HFFc6 (cell line): Measurements from ENCODE around the gene ITGA11. TPM values are rescaled to one million over a fixed set of nuclear protein-coding genes. Genes with fewer than 3 reads are reported as not detected.

ENCODE experiments used
- DNase-seq: peaks from one replicate; pipeline ENCODE4 v3.0.0-alpha.2; 2018
- H3K27ac Mint-ChIP-seq: 2 replicates; pipeline ENCODE4 v1.8.0; 2020; ENCODE audit warnings: mild to moderate bottlenecking, mixed read lengths
- H3K27me3 Mint-ChIP-seq: 2 replicates; pipeline ENCODE4 v1.8.0; 2021; ENCODE audit warnings: mild to moderate bottlenecking, moderate library complexity, mixed read lengths; ENCODE audit not compliant: insufficient read depth
- H3K36me3 Mint-ChIP-seq: 2 replicates; pipeline ENCODE4 v1.8.0; 2021; ENCODE audit warnings: low read depth, mixed read lengths
- H3K4me1 Mint-ChIP-seq: 2 replicates; pipeline ENCODE4 v1.8.0; 2020; ENCODE audit warnings: low read depth, mixed read lengths
- H3K4me3 Mint-ChIP-seq: 2 replicates; pipeline ENCODE4 v1.8.0; 2020; ENCODE audit warnings: mild to moderate bottlenecking, moderate library complexity, mixed read lengths
- H3K9me3 Mint-ChIP-seq: 2 replicates; pipeline ENCODE4 v1.8.0; 2020; ENCODE audit warnings: mild to moderate bottlenecking, mixed read lengths
- CTCF ChIP-seq: fragments of 200-600 bp; sonication (generic); IDR thresholded peaks from 2 replicates; pipeline ENCODE4 v1.5.0; 2021; ENCODE audit warnings: antibody characterized with exemption, mild to moderate bottlenecking
- total RNA-seq, 6 experiments: library from RNA; stranded (reverse); fragmentation: NEBNext Ultra II Directional; extraction: Animal tissue kit (Norgen Biotek cat#: 25700); gene quantifications; 2 replicates in 1 of 6; 3 replicates in 5 of 6; pipeline ENCODE4 v1.2.3, GENCODE V29; 2021

The ITGA11 gene
- total RNA-seq, 6 experiments from 2014 or later = 1.2 to 2.1 (median 1.4) TPM

- Mint-ChIP-seq H3K4me3 (no peak overlapping the region), H3K27ac (no peak overlapping the region), H3K9me3 (no peaks in the 10 kb centered on the region), H3K27me3 (peaks cover 9% of the 10 kb centered on the region), H3K4me1 (peaks cover 10% of the 10 kb centered on the region), H3K36me3 (no peaks in the 10 kb centered on the region)
- no peak for DNase-seq
- TF ChIP-seq CTCF = no peak
These were observed 117.4 kb downstream of the ITGA11 start for GRCh38 chr15:68314563-68314962.

DNA sequence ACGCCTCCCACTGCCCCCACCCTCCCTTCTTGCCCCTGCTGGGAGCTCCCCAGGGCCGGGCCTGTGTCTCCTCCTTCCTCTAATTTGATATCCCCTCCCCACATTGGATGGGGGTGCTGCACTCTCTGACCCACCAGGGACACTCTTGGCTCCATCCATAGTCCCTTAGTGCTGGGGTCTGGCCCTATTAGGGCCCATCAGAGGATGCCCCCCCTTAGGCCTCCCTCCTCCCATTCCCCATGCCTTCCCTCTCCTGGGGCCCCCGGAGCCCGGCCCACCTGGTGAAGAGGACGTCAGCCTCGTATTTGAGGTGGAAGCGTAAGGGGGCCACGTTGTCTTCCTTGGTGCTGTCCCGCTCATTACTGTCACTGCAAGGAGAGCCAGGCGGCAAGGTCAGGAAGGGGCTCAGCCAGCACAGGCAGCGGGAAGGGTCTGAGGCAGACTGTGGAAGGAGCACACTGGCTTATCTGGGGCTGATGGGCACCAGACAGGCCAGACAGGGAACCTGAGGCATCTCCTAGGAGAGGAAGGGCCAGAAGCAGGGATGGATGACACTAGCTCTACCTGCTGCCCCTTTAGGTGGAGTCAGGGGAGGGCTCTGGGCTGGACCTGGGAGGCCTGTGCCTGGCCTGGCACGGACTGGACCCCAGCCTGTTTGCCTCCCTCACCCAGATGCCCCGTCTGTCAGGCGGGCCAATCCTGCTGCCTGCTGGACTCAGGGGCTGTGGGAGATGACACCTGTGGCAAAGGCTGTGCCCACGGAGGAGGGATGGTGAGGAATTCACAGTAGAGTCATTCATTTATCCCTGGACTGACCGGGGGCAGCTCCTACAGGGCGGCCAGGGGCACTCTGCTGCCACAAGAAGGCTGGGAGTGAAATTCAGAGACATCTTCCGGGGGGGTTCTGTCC, 118.2 kb downstream of the ITGA11 start:
- Mint-ChIP-seq H3K27ac (no peak overlapping the region), H3K9me3 (no peaks in the 10 kb centered on the region), H3K4me3 (no peak overlapping the region), H3K27me3 (peaks cover 8% of the 10 kb centered on the region), H3K4me1 (peaks cover 18% of the 10 kb centered on the region), H3K36me3 (no peaks in the 10 kb centered on the region)
- TF ChIP-seq CTCF = no peak
- no peak for DNase-seq

- Mint-ChIP-seq H3K36me3 (no peaks in the 10 kb centered on the region), H3K4me3 (no peak overlapping the region), H3K27me3 (peaks cover 5% of the 10 kb centered on the region), H3K9me3 (no peaks in the 10 kb centered on the region), H3K27ac (no peak overlapping the region; the same call in 1 of the 2 replicates), H3K4me1 (peaks cover 20% of the 10 kb centered on the region)
- no peak for TF ChIP-seq CTCF
- no peak for DNase-seq
These were observed 119.2 kb downstream of the ITGA11 start for GRCh38 chr15:68312701-68313204.

DNA sequence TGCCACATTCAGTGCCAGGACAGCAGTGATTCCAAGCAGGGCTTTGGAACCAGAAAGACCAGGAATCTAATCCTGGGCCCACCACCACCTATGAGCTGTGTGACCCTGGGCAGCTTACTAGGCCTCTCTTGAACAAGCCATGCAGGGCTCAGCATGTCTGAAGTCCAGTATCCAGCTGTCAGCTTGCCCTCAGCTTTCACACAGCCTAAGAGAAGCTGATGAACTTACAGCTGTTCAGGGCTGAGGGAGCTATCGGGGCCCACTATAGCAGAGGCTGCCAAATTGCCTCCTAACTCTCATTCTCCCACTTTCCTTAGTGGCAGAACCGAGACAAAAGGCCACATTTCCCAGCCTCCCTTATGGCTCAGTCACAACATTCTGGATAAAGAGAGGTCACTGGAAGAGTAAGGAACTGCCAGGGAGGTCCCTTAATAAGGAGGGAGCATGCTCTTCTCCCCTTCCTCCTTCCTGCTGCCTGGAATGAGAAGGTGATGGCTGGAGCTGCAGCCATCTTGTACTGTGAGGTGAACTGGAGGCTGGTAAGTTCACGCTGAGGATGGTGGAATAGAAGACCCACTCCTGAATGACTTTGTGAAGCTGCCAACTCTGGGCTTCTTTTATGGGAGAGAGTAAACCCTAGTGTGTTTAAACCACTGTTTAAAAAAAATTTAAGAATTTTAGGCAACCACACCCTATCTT, 120.0 kb downstream of the ITGA11 start:
- Mint-ChIP-seq H3K4me3 (no peak overlapping the region), H3K27me3 (peaks cover 4% of the 10 kb centered on the region), H3K9me3 (no peaks in the 10 kb centered on the region), H3K4me1 (peaks cover 23% of the 10 kb centered on the region), H3K27ac (no peak overlapping the region), H3K36me3 (no peaks in the 10 kb centered on the region)
- TF ChIP-seq CTCF = no peak
- DNase-seq = no peak

DNA sequence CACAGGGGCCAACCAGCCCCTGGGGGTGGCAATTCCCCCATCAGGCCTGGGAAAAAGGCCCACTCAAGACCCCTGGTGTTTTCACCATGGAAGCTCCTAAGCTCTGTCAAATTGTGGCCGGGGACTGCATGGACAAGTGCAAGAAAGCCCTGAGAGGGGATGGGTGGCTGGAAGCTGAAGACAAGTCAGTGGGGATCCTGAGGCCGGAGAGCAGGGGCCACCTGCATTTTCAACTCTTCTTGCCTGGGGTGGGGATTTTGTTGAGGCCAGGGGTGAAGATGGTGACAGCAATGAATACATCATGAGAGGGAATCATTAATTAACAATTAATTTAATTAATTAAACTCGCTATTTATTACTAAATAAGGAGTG, 120.5 kb downstream of the ITGA11 start:
- Mint-ChIP-seq H3K4me1 (peaks cover 29% of the 10 kb centered on the region), H3K4me3 (no peak overlapping the region), H3K27ac (no peak overlapping the region), H3K36me3 (no peaks in the 10 kb centered on the region), H3K27me3 (peaks cover 4% of the 10 kb centered on the region), H3K9me3 (no peaks in the 10 kb centered on the region)
- TF ChIP-seq CTCF = no peak
- DNase-seq = no peak
